ENCODE results near the gene NFKB1. TPM values are rescaled to one million over a fixed set of nuclear protein-coding genes. Genes with fewer than 3 reads are reported as not detected.

Gene NFKB1
- total and polyA plus RNA-seq, 2 donors (not counting 1 experiment from before 2014, with no cell fraction given): 32.0 to 88.1 TPM

DNA sequence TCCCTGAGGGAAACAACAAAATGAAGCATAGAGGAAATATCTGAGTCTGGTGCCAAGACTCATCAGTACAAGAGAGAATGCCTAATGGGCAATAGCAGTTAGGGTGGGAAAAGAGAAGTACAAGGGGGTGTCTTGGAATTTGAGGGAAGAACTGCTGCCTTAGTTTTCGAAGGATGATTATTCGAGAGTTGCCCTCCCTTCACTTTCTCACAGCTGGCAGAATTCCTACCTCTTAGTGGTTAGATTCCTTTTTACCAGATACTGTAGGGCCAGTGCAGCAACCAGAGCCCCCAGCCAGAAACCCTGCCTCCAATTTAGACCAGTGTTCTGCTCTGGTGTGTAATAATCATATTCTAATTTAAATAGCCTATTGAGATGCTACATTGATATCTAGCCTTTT lies 56.5 kb downstream of the NFKB1 start:
- no peaks in the 10 kb centered on the region for H3K27me3 Mint-ChIP-seq
- TF ChIP-seq, protein P1, sequence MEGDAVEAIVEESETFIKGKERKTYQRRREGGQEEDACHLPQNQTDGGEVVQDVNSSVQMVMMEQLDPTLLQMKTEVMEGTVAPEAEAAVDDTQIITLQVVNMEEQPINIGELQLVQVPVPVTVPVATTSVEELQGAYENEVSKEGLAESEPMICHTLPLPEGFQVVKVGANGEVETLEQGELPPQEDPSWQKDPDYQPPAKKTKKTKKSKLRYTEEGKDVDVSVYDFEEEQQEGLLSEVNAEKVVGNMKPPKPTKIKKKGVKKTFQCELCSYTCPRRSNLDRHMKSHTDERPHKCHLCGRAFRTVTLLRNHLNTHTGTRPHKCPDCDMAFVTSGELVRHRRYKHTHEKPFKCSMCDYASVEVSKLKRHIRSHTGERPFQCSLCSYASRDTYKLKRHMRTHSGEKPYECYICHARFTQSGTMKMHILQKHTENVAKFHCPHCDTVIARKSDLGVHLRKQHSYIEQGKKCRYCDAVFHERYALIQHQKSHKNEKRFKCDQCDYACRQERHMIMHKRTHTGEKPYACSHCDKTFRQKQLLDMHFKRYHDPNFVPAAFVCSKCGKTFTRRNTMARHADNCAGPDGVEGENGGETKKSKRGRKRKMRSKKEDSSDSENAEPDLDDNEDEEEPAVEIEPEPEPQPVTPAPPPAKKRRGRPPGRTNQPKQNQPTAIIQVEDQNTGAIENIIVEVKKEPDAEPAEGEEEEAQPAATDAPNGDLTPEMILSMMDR (IDR thresholded peaks at IDR 0.05): no peak
- no peak for TF ChIP-seq EZH2 (IDR thresholded peaks at IDR 0.05; ENCODE audit: borderline replicate concordance, insufficient read depth, low read depth, low read length, poor library complexity, severe bottlenecking)
- DNase-seq: no peak
- H3K9me3 Mint-ChIP-seq (ENCODE audit: insufficient read depth): no peaks in the 10 kb centered on the region
- H3K4me3 Mint-ChIP-seq: no peak overlapping the region
- intact Hi-C loops (cut with micrococcal nuclease): loop anchor here (2.0 kb wide), 1 partner anchor 15 kb away; no protein-coding TSS in a partner anchor
- no CpG with 5 or more reads among the region's 2 CpGs for WGBS (ENCODE audit: insufficient coverage)
- Histone ChIP-seq H3K9ac (ENCODE audit: low read length) (no peak overlapping the region), H3K4me2 (replicated peaks; ENCODE audit: low read depth, low read length, poor library complexity, severe bottlenecking) (no peak overlapping the region), H3K36me3 (replicated peaks in 1 of 2; ENCODE audit: control extremely low read depth in 1 of 2, control insufficient read depth in 1 of 2, extremely low read depth in 1 of 2, insufficient read depth in 2 of 2, low read length in 1 of 2) (peaks cover 1 to 21% of the 10 kb centered on the region in 2 experiments), H3K4me1 (ENCODE audit: control insufficient read depth in 2 of 2, insufficient read depth in 2 of 2, low read length in 2 of 2) (peaks cover 2 to 9% of the 10 kb centered on the region in 2 donors), H3K27me3 (replicated peaks in 1 of 4; ENCODE audit: control extremely low read depth in 1 of 4, control insufficient read depth in 3 of 4, insufficient read depth in 4 of 4, low read length in 3 of 4) (no peaks in the 10 kb centered on the region), H4K20me1 (ENCODE audit: control insufficient read depth, insufficient read depth, low read length, poor library complexity, severe bottlenecking) (peaks cover 16% of the 10 kb centered on the region), H3K27ac (ENCODE audit: low read length in 2 of 2) (no peak overlapping the region), H3K4me3 (ENCODE audit: control extremely low read depth in 1 of 5, extremely low read depth in 1 of 5, insufficient read depth in 1 of 5, low read depth in 2 of 5, low read length in 4 of 5) (no peak overlapping the region), H2AFZ (ENCODE audit: insufficient read depth, low read depth, low read length, poor library complexity, severe bottlenecking) (no peak overlapping the region), H3K9me3 (ENCODE audit: control extremely low read depth in 1 of 3, control insufficient read depth in 2 of 3, insufficient read depth in 1 of 3, low read length in 2 of 3) (no peaks in the 10 kb centered on the region), H3K79me2 (ENCODE audit: control insufficient read depth, insufficient read depth, low read length) (peaks cover 57% of the 10 kb centered on the region)
- no peak for ATAC-seq (ENCODE audit: low read depth)
- H3K27ac Mint-ChIP-seq: no peak overlapping the region
- ChIA-PET POLR2A (interaction anchor here (0.7 kb wide), 1 partner anchor 59 kb away, joined by 4 read pairs; no protein-coding TSS in a partner anchor), CTCF (no interaction called here)
- peaks cover 54% of the 10 kb centered on the region for H3K4me1 Mint-ChIP-seq

DNA sequence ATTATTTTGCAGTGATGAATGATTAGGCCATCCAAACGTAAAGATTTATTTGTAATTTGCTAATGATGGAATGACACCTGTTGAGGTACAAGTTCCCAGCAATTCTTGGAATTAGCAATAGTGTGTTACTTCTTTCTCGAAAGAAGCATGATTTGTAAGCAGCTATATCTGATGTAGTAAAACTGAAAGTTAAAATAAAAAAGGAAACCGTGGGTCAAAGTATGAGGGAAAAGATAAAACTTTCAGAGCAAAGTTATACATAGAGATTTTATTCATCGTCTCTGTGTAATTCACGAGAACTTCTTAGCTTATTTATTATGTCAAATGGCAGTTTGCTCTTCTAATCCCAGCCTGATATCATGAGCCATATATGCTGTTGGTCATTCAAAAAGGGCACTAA lies 59.0 kb downstream of the NFKB1 start:
- no peak for TF ChIP-seq EZH2 (IDR thresholded peaks at IDR 0.05; ENCODE audit: borderline replicate concordance, insufficient read depth, low read depth, low read length, poor library complexity, severe bottlenecking)
- TF ChIP-seq, protein P1 (IDR thresholded peaks at IDR 0.05): no peak
- Mint-ChIP-seq H3K27ac (peak overlapping the region; percentile 44), H3K4me1 (peaks cover 64% of the 10 kb centered on the region), H3K27me3 (no peaks in the 10 kb centered on the region), H3K9me3 (ENCODE audit: insufficient read depth) (no peaks in the 10 kb centered on the region), H3K4me3 (peak overlapping the region; percentile 75)
- ATAC-seq (ENCODE audit: low read depth) (no peak), DNase-seq (no peak)
- POLR2A ChIA-PET: interaction anchor here (0.6 kb wide), 1 partner anchor 75 kb away, joined by 3 read pairs; no protein-coding TSS in a partner anchor
- Histone ChIP-seq H3K27ac (ENCODE audit: low read length in 2 of 2) (peak overlapping the region in 1 of 2 donors; percentile 10), H3K4me2 (replicated peaks; ENCODE audit: low read depth, low read length, poor library complexity, severe bottlenecking) (peak overlapping the region; percentile 30), H3K36me3 (replicated peaks in 1 of 2; ENCODE audit: control extremely low read depth in 1 of 2, control insufficient read depth in 1 of 2, extremely low read depth in 1 of 2, insufficient read depth in 2 of 2, low read length in 1 of 2) (peaks cover 0 to 14% of the 10 kb centered on the region in 2 experiments), H3K4me3 (ENCODE audit: control extremely low read depth in 1 of 5, extremely low read depth in 1 of 5, insufficient read depth in 1 of 5, low read depth in 2 of 5, low read length in 4 of 5) (no peak overlapping the region), H2AFZ (ENCODE audit: insufficient read depth, low read depth, low read length, poor library complexity, severe bottlenecking) (no peak overlapping the region), H3K9me3 (ENCODE audit: control extremely low read depth in 1 of 3, control insufficient read depth in 2 of 3, insufficient read depth in 1 of 3, low read length in 2 of 3) (no peaks in the 10 kb centered on the region), H3K4me1 (ENCODE audit: control insufficient read depth in 2 of 2, insufficient read depth in 2 of 2, low read length in 2 of 2) (peaks cover 4 to 8% of the 10 kb centered on the region in 2 donors), H3K79me2 (ENCODE audit: control insufficient read depth, insufficient read depth, low read length) (peaks cover 43% of the 10 kb centered on the region), H3K9ac (ENCODE audit: low read length) (no peak overlapping the region), H4K20me1 (ENCODE audit: control insufficient read depth, insufficient read depth, low read length, poor library complexity, severe bottlenecking) (peaks cover 11% of the 10 kb centered on the region), H3K27me3 (replicated peaks in 1 of 4; ENCODE audit: control extremely low read depth in 1 of 4, control insufficient read depth in 3 of 4, insufficient read depth in 4 of 4, low read length in 3 of 4) (no peaks in the 10 kb centered on the region)
- 17% methylated on average over 1 of the region's 5 CpGs for WGBS (ENCODE audit: insufficient coverage)
- CTCF ChIA-PET: interaction anchor here (2.0 kb wide), 1 partner anchor 10 kb away, joined by 4 read pairs; no protein-coding TSS in a partner anchor
- intact Hi-C loops (cut with micrococcal nuclease): no loop called here

Data from B cell (primary cell).